ENCODE results near the gene SRRM3. TPM values are rescaled to one million over a fixed set of nuclear protein-coding genes. Genes with fewer than 3 reads are reported as not detected.
A peak's percentile ranks its signal among the peaks of the same experiment; 100 is the strongest.

Gene SRRM3
- total RNA-seq, 2 donors from 2014 or later: 4.1 to 5.0 TPM

DNA sequence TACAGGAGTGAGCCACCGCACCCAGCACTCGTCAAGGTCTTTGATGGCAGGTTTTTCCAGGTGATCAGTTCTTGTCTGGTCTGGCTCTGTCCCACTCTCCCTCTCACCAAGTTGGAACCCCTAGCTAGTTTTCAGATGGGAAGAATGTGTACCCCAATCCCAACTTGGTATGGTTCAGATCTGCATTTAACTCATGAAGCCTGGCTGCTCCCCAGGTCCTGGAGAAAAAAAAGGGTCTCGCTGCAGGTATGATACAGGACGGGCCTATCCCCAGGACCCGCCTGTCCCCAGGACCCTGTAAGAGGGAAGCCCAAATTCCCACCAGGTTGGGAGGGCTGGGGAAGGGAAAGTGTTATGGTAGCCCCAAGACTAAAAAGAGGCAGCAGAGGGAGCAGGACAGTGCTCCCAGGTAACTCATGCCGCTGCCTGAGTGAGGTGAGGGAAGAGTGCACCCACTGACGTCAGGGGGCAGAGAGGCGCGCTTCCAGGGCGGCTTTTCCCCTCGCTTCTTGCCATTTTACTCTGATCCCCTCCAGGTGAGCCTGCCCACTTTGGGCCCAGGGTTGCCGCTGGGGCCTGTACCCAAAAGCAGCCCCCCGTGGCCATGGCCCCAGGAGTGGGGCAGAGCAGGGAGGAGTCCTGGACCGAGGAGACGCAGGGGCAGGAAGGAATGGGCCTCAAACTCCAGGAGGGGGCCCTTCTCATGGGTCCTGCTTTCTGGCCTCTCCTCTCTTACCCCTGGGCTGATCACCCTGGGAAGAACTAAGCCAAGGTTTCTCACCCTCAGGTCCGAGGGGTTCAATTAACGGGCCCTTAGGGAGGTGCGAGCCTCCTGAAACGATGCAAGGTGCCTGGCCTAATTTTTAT lies 36.4 kb upstream of the SRRM3 start:
- peak; percentile 44 for DNase-seq
- Histone ChIP-seq H3K4me3 (ENCODE audit: low read length) (no peak overlapping the region), H3K36me3 (ENCODE audit: control insufficient read depth, insufficient read depth, low read length) (no peaks in the 10 kb centered on the region), H3K27me3 (ENCODE audit: control insufficient read depth, insufficient read depth, low read length, poor library complexity, severe bottlenecking) (no peaks in the 10 kb centered on the region), H3K9ac (ENCODE audit: extremely low read depth, low read length, poor library complexity, severe bottlenecking) (no peak overlapping the region), H3K27ac (ENCODE audit: low read depth, low read length) (no peak overlapping the region), H3K9me3 (ENCODE audit: control insufficient read depth, low read length) (no peaks in the 10 kb centered on the region), H3K4me1 (ENCODE audit: control insufficient read depth, insufficient read depth, low read length) (peaks cover 6% of the 10 kb centered on the region)
- H3K27ac Mint-ChIP-seq: peak overlapping the region; percentile 99
- peaks cover 15% of the 10 kb centered on the region for H3K4me1 Mint-ChIP-seq
- no peak overlapping the region for H3K4me3 Mint-ChIP-seq
- 97% methylated on average over 11 to 19 of the region's 19 CpGs for WGBS, 2 experiments (ENCODE audit: insufficient coverage in 1 of 2, insufficient read length in 1 of 2)
- H3K27me3 Mint-ChIP-seq (ENCODE audit: insufficient read depth): no peaks in the 10 kb centered on the region
- no peaks in the 10 kb centered on the region for H3K36me3 Mint-ChIP-seq (ENCODE audit: low read depth)
- no peaks in the 10 kb centered on the region for H3K9me3 Mint-ChIP-seq
- TF ChIP-seq, protein P1, sequence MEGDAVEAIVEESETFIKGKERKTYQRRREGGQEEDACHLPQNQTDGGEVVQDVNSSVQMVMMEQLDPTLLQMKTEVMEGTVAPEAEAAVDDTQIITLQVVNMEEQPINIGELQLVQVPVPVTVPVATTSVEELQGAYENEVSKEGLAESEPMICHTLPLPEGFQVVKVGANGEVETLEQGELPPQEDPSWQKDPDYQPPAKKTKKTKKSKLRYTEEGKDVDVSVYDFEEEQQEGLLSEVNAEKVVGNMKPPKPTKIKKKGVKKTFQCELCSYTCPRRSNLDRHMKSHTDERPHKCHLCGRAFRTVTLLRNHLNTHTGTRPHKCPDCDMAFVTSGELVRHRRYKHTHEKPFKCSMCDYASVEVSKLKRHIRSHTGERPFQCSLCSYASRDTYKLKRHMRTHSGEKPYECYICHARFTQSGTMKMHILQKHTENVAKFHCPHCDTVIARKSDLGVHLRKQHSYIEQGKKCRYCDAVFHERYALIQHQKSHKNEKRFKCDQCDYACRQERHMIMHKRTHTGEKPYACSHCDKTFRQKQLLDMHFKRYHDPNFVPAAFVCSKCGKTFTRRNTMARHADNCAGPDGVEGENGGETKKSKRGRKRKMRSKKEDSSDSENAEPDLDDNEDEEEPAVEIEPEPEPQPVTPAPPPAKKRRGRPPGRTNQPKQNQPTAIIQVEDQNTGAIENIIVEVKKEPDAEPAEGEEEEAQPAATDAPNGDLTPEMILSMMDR (conservative IDR thresholded peaks at IDR 0.05): no peak

- H3K4me3 Mint-ChIP-seq: peak overlapping the region; percentile 69
- no peaks in the 10 kb centered on the region for H3K36me3 Mint-ChIP-seq (ENCODE audit: low read depth)
- TF ChIP-seq, protein P1 (conservative IDR thresholded peaks at IDR 0.05): no peak
- no peaks in the 10 kb centered on the region for H3K9me3 ChIP-seq (ENCODE audit: control insufficient read depth, low read length)
- no peaks in the 10 kb centered on the region for H3K27me3 Mint-ChIP-seq (ENCODE audit: insufficient read depth)
- no peaks in the 10 kb centered on the region for H3K36me3 ChIP-seq (ENCODE audit: control insufficient read depth, insufficient read depth, low read length)
- no peaks in the 10 kb centered on the region for H3K9me3 Mint-ChIP-seq
- H3K4me3 ChIP-seq (ENCODE audit: low read length): peak overlapping the region; percentile 84
- H3K4me1 ChIP-seq (ENCODE audit: control insufficient read depth, insufficient read depth, low read length): peaks cover 6% of the 10 kb centered on the region
- WGBS, 2 experiments (ENCODE audit: insufficient coverage in 1 of 2, insufficient read length in 1 of 2): 93 to 95% methylated on average over 11 to 15 of the region's 15 CpGs
- H3K4me1 Mint-ChIP-seq: peaks cover 15% of the 10 kb centered on the region
- H3K27me3 ChIP-seq (ENCODE audit: control insufficient read depth, insufficient read depth, low read length, poor library complexity, severe bottlenecking): no peaks in the 10 kb centered on the region
- peak overlapping the region; percentile 47 for H3K27ac ChIP-seq (ENCODE audit: low read depth, low read length)
- DNase-seq: no peak
- no peak overlapping the region for H3K9ac ChIP-seq (ENCODE audit: extremely low read depth, low read length, poor library complexity, severe bottlenecking)
- peak overlapping the region; percentile 98 for H3K27ac Mint-ChIP-seq
Observed at GRCh38 chr7:76165973-76166403, 35.7 kb upstream of the SRRM3 start.

- TF ChIP-seq, protein P1 (conservative IDR thresholded peaks at IDR 0.05): peak; percentile 46
- H3K27me3 Mint-ChIP-seq (ENCODE audit: insufficient read depth): no peaks in the 10 kb centered on the region
- no peaks in the 10 kb centered on the region for H3K36me3 Mint-ChIP-seq (ENCODE audit: low read depth)
- DNase-seq: peak; percentile 98
- Histone ChIP-seq H3K4me3 (ENCODE audit: low read length) (peak overlapping the region; percentile 84), H3K9ac (ENCODE audit: extremely low read depth, low read length, poor library complexity, severe bottlenecking) (peak overlapping the region; percentile 83), H3K36me3 (ENCODE audit: control insufficient read depth, insufficient read depth, low read length) (no peaks in the 10 kb centered on the region), H3K27ac (ENCODE audit: low read depth, low read length) (peak overlapping the region; percentile 47), H3K9me3 (ENCODE audit: control insufficient read depth, low read length) (no peaks in the 10 kb centered on the region), H3K27me3 (ENCODE audit: control insufficient read depth, insufficient read depth, low read length, poor library complexity, severe bottlenecking) (no peaks in the 10 kb centered on the region), H3K4me1 (ENCODE audit: control insufficient read depth, insufficient read depth, low read length) (peaks cover 6% of the 10 kb centered on the region)
- peak overlapping the region; percentile 98 for H3K27ac Mint-ChIP-seq
- peak overlapping the region; percentile 69 for H3K4me3 Mint-ChIP-seq
- H3K9me3 Mint-ChIP-seq: no peaks in the 10 kb centered on the region
- WGBS, 2 experiments (ENCODE audit: insufficient coverage in 1 of 2, insufficient read length in 1 of 2): 6% methylated on average over 37 to 67 of the region's 67 CpGs
- H3K4me1 Mint-ChIP-seq: peaks cover 15% of the 10 kb centered on the region
Observed at GRCh38 chr7:76166404-76167255, 35.1 kb upstream of the SRRM3 start.

Data from endodermal cell (in vitro differentiated cells).